GM12878 (cell line): ENCODE data around the gene ESPNL. TPM values are rescaled to one million over a fixed set of nuclear protein-coding genes. Genes with fewer than 3 reads are reported as not detected.

ENCODE experiments used
- BCLAF1 ChIP-seq: fragments of 450-650 bp; IDR thresholded peaks from 2 replicates; pipeline ENCODE4 v1.6.1; 2017; ENCODE audit warnings: antibody characterized with exemption, mild to moderate bottlenecking, moderate library complexity
- CBX3 ChIP-seq: fragments of 200-600 bp; sonication (generic); IDR thresholded peaks from 2 replicates; pipeline ENCODE4 v1.6.1; 2016; ENCODE audit warnings: low read depth, borderline replicate concordance
- EP300 ChIP-seq, 2 experiments: fragments of 150-350 bp in 1 of 2; IDR thresholded peaks; 2 replicates each; pipeline ENCODE4 v1.6.1; 2011 to 2012; ENCODE audit warnings: low read depth in 2 of 2, low read length in 2 of 2, borderline replicate concordance in 1 of 2, improper control_type of control experiment in 1 of 2, inconsistent platforms in 1 of 2; ENCODE audit not compliant: control insufficient read depth in 1 of 2
- FOXM1 ChIP-seq: IDR thresholded peaks from 2 replicates; pipeline ENCODE4 v1.6.1; 2012; ENCODE audit warnings: low read depth, mild to moderate bottlenecking, inconsistent platforms, low read length, moderate library complexity
- MYB ChIP-seq: fragments of 150-350 bp; IDR thresholded peaks from 2 replicates; pipeline ENCODE4 v1.6.1; 2014; ENCODE audit warnings: mild to moderate bottlenecking, low read depth, low read length, borderline replicate concordance
- NR2C1 ChIP-seq: fragments of 450-650 bp; IDR thresholded peaks from 2 replicates; pipeline ENCODE4 v1.6.1; 2017; ENCODE audit warnings: antibody characterized with exemption, mild to moderate bottlenecking, moderate library complexity
- PAX8 ChIP-seq: fragments of 450-650 bp; IDR thresholded peaks from 2 replicates; pipeline ENCODE4 v1.6.1; 2017; ENCODE audit warnings: mild to moderate bottlenecking, moderate library complexity
- POLR2AphosphoS5 ChIP-seq: IDR thresholded peaks from 2 replicates; pipeline ENCODE4 v1.6.1; 2011; ENCODE audit warnings: mild to moderate bottlenecking, low read length, inconsistent platforms
- RCOR1 ChIP-seq: conservative IDR thresholded peaks from 2 replicates; pipeline ENCODE4 v1.6.1; 2012; ENCODE audit warnings: low read depth, low read length, improper control_type of control experiment
- RUNX3 ChIP-seq: IDR thresholded peaks from 2 replicates; pipeline ENCODE4 v1.6.1; 2012; ENCODE audit warnings: low read length, inconsistent platforms
- SIX5 ChIP-seq: IDR thresholded peaks from 2 replicates; pipeline ENCODE4 v1.6.1; 2011; ENCODE audit warnings: mild to moderate bottlenecking, low read depth, low read length, moderate library complexity; ENCODE audit not compliant: severe bottlenecking
- SMAD5 ChIP-seq: IDR thresholded peaks from 2 replicates; pipeline ENCODE4 v1.6.1; 2016; ENCODE audit warnings: antibody characterized with exemption, low read depth
- TARDBP ChIP-seq: IDR thresholded peaks from 2 replicates; pipeline ENCODE4 v1.6.1; 2016; ENCODE audit warnings: borderline replicate concordance
- ZBTB40 ChIP-seq: fragments of 450-650 bp; IDR thresholded peaks from 2 replicates; pipeline ENCODE4 v1.6.1; 2016; ENCODE audit warnings: mild to moderate bottlenecking, moderate library complexity, borderline replicate concordance
- ZSCAN29 ChIP-seq: fragments of 450-650 bp; IDR thresholded peaks from 2 replicates; pipeline ENCODE4 v1.6.1; 2017; ENCODE audit warnings: mild to moderate bottlenecking, moderate library complexity
- polyA plus RNA-seq, 11 experiments: library from polyadenylated mRNA; depleted of rRNA in 4 of 11; unstranded in 6 of 11; stranded (reverse) in 5 of 11; fragments of >200 nt; fragmentation: Nextera tagmentation in 4 of 11; fragmentation: Illumina TruSeq in 1 of 11; extraction: Ambion mirVana in 4 of 11; extraction: Trizol in 1 of 11; gene quantifications; 1 replicate in 1 of 11; 2 replicates in 10 of 11; pipeline versions ENCODE4 v1.2.1 to v1.2.3, GENCODE V29; 2011 to 2016; ENCODE audit warnings: inconsistent platforms in 2 of 11, missing spikeins in 2 of 11, low read depth in 1 of 11
- total RNA-seq, 4 experiments: library from RNA; depleted of rRNA in 3 of 4; stranded (reverse); fragments of >200 nt in 3 of 4; fragmentation: Illumina TruSeq in 1 of 4; extraction: Trizol in 1 of 4; gene quantifications; 2 replicates each; pipeline versions ENCODE4 v1.2.1 to v1.2.3, GENCODE V29; 2013 to 2021
- TF ChIP-seq, protein P1 (sequence below): fragments of 450-650 bp; formaldehyde crosslinking; IDR thresholded peaks from 2 replicates; pipeline ENCODE4 v1.4.0; 2020; ENCODE audit warnings: mild to moderate bottlenecking, moderate library complexity
- TF ChIP-seq, protein P2 (sequence below): IDR thresholded peaks from 2 replicates; pipeline ENCODE4 v1.6.1; 2012; ENCODE audit warnings: low read depth, low read length, improper control_type of control experiment

ESPNL gene
- total and polyA plus RNA-seq, 10 of the 15 experiments (the other 5 are each of a cell fraction or from before 2014, with no cell fraction given) = 0.05 to 0.94 (median 0.36) TPM; not detected in 3

- TF ChIP-seq ZBTB40 (no peak), ZSCAN29 (no peak), PAX8 (no peak), NR2C1 (no peak), SIX5 (no peak), RCOR1 (0 out of 2 replicates have a peak, but pooled peaks have one; percentile 32), BCLAF1 (no peak), SMAD5 (no peak), MYB (no peak), EP300 (IDR thresholded peaks at IDR 0.05; ENCODE audit: borderline replicate concordance in 1 of 2, control insufficient read depth in 1 of 2, low read depth in 2 of 2, low read length in 2 of 2) (no peak), TARDBP (no peak), POLR2AphosphoS5 (no peak), RUNX3 (peak; percentile 22; the same call in 1 of the 2 replicates), CBX3 (no peak), FOXM1 (no peak)
- TF ChIP-seq, protein P1, sequence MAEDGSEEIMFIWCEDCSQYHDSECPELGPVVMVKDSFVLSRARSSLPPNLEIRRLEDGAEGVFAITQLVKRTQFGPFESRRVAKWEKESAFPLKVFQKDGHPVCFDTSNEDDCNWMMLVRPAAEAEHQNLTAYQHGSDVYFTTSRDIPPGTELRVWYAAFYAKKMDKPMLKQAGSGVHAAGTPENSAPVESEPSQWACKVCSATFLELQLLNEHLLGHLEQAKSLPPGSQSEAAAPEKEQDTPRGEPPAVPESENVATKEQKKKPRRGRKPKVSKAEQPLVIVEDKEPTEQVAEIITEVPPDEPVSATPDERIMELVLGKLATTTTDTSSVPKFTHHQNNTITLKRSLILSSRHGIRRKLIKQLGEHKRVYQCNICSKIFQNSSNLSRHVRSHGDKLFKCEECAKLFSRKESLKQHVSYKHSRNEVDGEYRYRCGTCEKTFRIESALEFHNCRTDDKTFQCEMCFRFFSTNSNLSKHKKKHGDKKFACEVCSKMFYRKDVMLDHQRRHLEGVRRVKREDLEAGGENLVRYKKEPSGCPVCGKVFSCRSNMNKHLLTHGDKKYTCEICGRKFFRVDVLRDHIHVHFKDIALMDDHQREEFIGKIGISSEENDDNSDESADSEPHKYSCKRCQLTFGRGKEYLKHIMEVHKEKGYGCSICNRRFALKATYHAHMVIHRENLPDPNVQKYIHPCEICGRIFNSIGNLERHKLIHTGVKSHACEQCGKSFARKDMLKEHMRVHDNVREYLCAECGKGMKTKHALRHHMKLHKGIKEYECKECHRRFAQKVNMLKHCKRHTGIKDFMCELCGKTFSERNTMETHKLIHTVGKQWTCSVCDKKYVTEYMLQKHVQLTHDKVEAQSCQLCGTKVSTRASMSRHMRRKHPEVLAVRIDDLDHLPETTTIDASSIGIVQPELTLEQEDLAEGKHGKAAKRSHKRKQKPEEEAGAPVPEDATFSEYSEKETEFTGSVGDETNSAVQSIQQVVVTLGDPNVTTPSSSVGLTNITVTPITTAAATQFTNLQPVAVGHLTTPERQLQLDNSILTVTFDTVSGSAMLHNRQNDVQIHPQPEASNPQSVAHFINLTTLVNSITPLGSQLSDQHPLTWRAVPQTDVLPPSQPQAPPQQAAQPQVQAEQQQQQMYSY (CRISPR knock-in tag) = no peak
- TF ChIP-seq, protein P2, sequence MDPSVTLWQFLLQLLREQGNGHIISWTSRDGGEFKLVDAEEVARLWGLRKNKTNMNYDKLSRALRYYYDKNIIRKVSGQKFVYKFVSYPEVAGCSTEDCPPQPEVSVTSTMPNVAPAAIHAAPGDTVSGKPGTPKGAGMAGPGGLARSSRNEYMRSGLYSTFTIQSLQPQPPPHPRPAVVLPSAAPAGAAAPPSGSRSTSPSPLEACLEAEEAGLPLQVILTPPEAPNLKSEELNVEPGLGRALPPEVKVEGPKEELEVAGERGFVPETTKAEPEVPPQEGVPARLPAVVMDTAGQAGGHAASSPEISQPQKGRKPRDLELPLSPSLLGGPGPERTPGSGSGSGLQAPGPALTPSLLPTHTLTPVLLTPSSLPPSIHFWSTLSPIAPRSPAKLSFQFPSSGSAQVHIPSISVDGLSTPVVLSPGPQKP = no peak
Observed at GRCh38 chr2:238107525-238108422, 7.6 kb downstream of the ESPNL start (continued).
